K562 (cell line): Measurements from ENCODE around the gene CABP4. TPM values are rescaled to one million over a fixed set of nuclear protein-coding genes. Genes with fewer than 3 reads are reported as not detected.
A peak's percentile ranks its signal among the peaks of the same experiment; 100 is the strongest.

Source experiments
- ATF7 ChIP-seq: fragments of 450-650 bp; IDR thresholded peaks from 2 replicates; pipeline ENCODE4 v1.7.1; 2014; ENCODE audit warnings: mild to moderate bottlenecking, moderate library complexity
- BACH1 ChIP-seq: fragments of 200-800 bp; sonication (Bioruptor generic); IDR thresholded peaks from 2 replicates; pipeline ENCODE4 v1.6.1; 2016; ENCODE audit warnings: missing genetic modification characterization, missing compliant biosample characterization
- CREBBP ChIP-seq: IDR thresholded peaks from one replicate; pipeline ENCODE4 v1.6.1; 2012; ENCODE audit warnings: low read depth, mild to moderate bottlenecking, control low read depth, inconsistent platforms, low read length
- JUNB ChIP-seq: fragments of 450-650 bp; formaldehyde crosslinking; conservative IDR thresholded peaks from 2 replicates; pipeline ENCODE4 v1.4.0; 2020; ENCODE audit warnings: mild to moderate bottlenecking
- KLF13 ChIP-seq: fragments of 450-650 bp; IDR thresholded peaks from 2 replicates; pipeline ENCODE4 v1.6.1; 2016; ENCODE audit warnings: missing genetic modification characterization, low read depth, mild to moderate bottlenecking, missing compliant biosample characterization, moderate library complexity, borderline replicate concordance
- LEF1 ChIP-seq: fragments of 450-650 bp; IDR thresholded peaks from 2 replicates; pipeline ENCODE4 v1.6.1; 2016; ENCODE audit warnings: mild to moderate bottlenecking
- NFXL1 ChIP-seq: fragments of 450-650 bp; formaldehyde crosslinking; IDR thresholded peaks from 2 replicates; pipeline ENCODE4 v1.4.0; 2021; ENCODE audit warnings: mild to moderate bottlenecking
- PTTG1 ChIP-seq: fragments of 450-650 bp; IDR thresholded peaks from 2 replicates; pipeline ENCODE4 v1.6.1; 2016; ENCODE audit warnings: low read depth, mild to moderate bottlenecking, missing genetic modification characterization, missing compliant biosample characterization
- RFX7 ChIP-seq: fragments of 250-450 bp; sonication (Bioruptor Pico); IDR thresholded peaks from 2 replicates; pipeline ENCODE4 v1.5.1; 2021; ENCODE audit warnings: mild to moderate bottlenecking
- SAFB2 ChIP-seq: fragments of 200-400 bp; formaldehyde crosslinking; IDR thresholded peaks from 2 replicates; pipeline ENCODE4 v1.6.1; 2018; ENCODE audit warnings: borderline replicate concordance, low read length, low read depth, moderate library complexity; ENCODE audit not compliant: severe bottlenecking
- SMAD2 ChIP-seq: fragments of 150-350 bp; IDR thresholded peaks from 2 replicates; pipeline ENCODE4 v1.6.1; 2014; ENCODE audit warnings: low read depth, mild to moderate bottlenecking, low read length
- SMAD3 ChIP-seq: fragments of 450-650 bp; formaldehyde crosslinking; conservative IDR thresholded peaks from 2 replicates; pipeline ENCODE4 v1.4.0; 2020; ENCODE audit warnings: mild to moderate bottlenecking
- SMARCE1 ChIP-seq: fragments of 450-650 bp; IDR thresholded peaks from 2 replicates; pipeline ENCODE4 v1.7.1; 2016; ENCODE audit warnings: mild to moderate bottlenecking
- THRAP3 ChIP-seq: fragments of 450-650 bp; IDR thresholded peaks from 2 replicates; pipeline ENCODE4 v1.6.1; 2016; ENCODE audit warnings: mild to moderate bottlenecking, inconsistent platforms, borderline replicate concordance
- polyA plus RNA-seq, 8 experiments: library from polyadenylated mRNA; depleted of rRNA in 4 of 8; stranded (reverse) in 5 of 8; unstranded in 3 of 8; fragments of >200 nt; fragmentation: Nextera tagmentation in 2 of 8; fragmentation: Illumina TruSeq in 1 of 8; extraction: Ambion mirVana in 2 of 8; extraction: Trizol in 1 of 8; gene quantifications; 2 replicates each; pipeline versions ENCODE4 v1.2.1 to v1.2.3, GENCODE V29; 2011 to 2014; ENCODE audit warnings: inconsistent platforms in 1 of 8, missing spikeins in 1 of 8
- total RNA-seq, 7 experiments: library from RNA; depleted of rRNA in 6 of 7; stranded (reverse); fragments of >200 nt in 6 of 7; fragmentation: Illumina TruSeq in 2 of 7; extraction: Trizol in 2 of 7; gene quantifications; 2 replicates each; pipeline versions ENCODE4 v1.2.1 to v1.2.3, GENCODE V29; 2011 to 2021; ENCODE audit warnings: low replicate concordance in 1 of 7
- TF ChIP-seq, protein P1 (sequence below): fragments of 450-650 bp; formaldehyde crosslinking; IDR thresholded peaks from 2 replicates; pipeline ENCODE4 v1.4.0; 2020; ENCODE audit warnings: mild to moderate bottlenecking, moderate library complexity
- TF ChIP-seq, protein P2 (sequence below), 2 experiments: fragments of 450-650 bp; IDR thresholded peaks; 2 replicates each; pipeline ENCODE4 v1.6.1; 2016; ENCODE audit warnings: mild to moderate bottlenecking in 2 of 2, borderline replicate concordance in 1 of 2, low read depth in 1 of 2, moderate library complexity in 1 of 2

The CABP4 gene
- total and polyA plus RNA-seq, 9 of the 15 experiments (the other 6 are each of a cell fraction or from before 2014, with no cell fraction given) = 0.11 TPM; not detected in 8

DNA sequence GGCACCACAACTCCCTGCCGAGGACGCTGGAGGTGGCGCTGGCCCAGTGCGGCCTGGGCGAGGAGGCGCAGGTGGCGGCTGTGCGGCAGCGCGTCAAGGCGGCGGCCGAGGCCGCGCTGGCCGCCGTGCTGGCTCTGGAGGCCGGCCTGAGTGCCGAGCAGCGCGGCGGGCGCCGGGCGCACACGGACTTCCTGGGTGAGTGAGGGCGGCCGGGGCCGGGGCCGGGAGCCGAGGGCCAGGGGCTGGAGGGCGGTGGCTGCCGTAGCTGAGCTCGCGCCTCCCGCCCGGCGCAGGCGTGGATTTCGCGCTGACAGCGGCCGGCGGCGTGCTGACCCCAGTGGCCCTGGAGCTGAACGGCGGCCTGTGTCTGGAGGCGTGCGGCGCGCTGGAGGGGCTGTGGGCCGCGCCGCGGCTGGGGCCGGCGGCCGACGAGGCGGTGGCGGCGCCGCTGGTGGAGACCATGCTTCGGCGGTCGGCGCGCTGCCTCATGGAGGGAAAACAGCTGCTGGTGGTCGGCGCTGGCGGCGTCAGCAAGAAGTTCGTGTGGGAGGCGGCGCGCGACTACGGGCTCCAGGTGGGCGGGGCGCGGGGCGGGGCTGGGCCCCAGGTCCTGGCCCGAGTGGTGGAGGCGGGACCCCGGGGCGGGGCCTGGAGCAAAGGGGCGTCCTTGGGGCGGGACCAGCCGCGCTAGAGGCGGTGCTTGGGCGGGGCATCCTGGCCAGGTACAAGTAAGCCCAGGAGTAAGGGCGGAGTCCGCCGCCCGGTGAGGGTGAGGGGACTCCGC is 34.3 kb upstream of the CABP4 start (continued):
- TF ChIP-seq, protein P1, sequence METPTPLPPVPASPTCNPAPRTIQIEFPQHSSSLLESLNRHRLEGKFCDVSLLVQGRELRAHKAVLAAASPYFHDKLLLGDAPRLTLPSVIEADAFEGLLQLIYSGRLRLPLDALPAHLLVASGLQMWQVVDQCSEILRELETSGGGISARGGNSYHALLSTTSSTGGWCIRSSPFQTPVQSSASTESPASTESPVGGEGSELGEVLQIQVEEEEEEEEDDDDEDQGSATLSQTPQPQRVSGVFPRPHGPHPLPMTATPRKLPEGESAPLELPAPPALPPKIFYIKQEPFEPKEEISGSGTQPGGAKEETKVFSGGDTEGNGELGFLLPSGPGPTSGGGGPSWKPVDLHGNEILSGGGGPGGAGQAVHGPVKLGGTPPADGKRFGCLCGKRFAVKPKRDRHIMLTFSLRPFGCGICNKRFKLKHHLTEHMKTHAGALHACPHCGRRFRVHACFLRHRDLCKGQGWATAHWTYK (CRISPR knock-in tag) = peak; percentile 38; the same call in 1 of the 2 replicates
- TF ChIP-seq ATF7 (peak; percentile 69; the same call in 1 of the 2 replicates), SMAD3 (CRISPR knock-in tag) (no peak), SMAD2 (no peak), SMARCE1 (no peak), PTTG1 (tag) (no peak), CREBBP (no peak), SAFB2 (no peak), BACH1 (no peak), THRAP3 (no peak), RFX7 (no peak), LEF1 (no peak), NFXL1 (no peak), KLF13 (tag) (no peak), JUNB (no peak)
- TF ChIP-seq, protein P2, sequence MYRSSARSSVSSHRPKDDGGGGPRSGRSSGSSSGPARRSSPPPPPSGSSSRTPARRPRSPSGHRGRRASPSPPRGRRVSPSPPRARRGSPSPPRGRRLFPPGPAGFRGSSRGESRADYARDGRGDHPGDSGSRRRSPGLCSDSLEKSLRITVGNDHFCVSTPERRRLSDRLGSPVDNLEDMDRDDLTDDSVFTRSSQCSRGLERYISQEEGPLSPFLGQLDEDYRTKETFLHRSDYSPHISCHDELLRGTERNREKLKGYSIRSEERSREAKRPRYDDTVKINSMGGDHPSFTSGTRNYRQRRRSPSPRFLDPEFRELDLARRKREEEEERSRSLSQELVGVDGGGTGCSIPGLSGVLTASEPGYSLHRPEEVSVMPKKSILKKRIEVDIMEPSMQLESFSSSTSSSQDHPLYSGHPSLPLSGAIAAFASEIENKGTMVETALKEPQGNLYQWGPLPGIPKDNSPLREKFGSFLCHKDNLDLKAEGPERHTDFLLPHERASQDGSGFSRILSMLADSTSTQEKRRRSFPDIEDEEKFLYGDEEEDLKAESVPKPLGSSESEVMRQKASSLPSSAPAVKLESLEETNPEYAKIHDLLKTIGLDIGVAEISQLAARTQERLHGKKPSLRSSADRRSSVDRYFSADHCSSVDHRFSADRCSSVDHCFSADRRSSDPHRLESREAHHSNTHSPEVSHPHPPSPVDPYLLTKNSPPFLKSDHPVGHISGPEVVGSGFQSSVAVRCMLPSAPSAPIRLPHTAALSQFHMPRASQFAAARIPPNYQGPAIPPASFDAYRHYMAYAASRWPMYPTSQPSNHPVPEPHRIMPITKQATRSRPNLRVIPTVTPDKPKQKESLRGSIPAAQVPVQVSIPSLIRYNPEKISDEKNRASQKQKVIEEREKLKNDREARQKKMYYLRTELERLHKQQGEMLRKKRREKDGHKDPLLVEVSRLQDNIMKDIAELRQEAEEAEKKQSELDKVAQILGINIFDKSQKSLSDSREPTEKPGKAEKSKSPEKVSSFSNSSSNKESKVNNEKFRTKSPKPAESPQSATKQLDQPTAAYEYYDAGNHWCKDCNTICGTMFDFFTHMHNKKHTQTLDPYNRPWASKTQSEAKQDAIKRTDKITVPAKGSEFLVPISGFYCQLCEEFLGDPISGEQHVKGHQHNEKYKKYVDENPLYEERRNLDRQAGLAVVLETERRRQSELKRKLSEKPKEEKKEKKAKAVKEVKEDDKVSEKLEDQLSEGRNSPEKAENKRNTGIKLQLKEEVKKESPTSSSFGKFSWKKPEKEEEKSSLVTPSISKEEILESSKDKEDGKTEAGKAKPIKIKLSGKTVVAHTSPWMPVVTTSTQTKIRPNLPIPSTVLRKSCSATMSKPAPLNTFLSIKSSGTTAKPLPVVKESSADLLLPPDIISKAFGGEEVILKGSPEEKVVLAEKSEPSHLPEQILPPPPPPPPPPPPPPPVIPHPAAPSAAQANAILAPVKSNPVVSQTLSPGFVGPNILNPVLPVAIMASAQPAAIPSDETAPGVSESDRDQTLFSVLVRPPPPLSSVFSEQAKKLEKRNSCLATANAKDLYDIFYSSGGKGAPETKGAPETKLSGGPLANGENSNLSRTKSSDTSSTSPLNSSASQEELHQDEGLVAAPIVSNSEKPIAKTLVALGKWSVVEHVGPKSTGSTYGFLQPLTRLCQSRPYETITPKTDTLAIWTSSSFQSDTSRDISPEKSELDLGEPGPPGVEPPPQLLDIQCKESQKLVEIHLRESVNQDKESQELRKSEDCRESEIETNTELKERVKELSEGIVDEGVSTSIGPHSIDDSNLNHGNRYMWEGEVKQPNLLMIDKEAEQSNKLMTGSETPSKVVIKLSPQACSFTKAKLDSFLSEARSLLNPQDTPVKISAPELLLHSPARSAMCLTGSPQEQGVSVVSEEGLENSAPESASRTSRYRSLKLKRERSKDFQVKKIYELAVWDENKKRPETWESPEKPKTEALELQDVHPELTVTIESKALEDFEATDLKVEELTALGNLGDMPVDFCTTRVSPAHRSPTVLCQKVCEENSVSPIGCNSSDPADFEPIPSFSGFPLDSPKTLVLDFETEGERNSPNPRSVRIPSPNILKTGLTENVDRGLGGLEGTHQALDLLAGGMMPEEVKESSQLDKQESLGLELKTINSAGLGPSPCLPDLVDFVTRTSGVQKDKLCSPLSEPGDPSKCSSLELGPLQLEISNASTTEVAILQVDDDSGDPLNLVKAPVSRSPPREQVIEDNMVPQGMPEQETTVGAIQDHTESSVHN (IDR thresholded peaks at IDR 0.05; ENCODE audit: borderline replicate concordance in 1 of 2, low read depth in 1 of 2) = no peak
